NOMO-1 treated with DMSO at 0.1 percent for 48 hours (cell line): ENCODE results near the gene GAS1.

Source experiments
- DNase-seq: peaks from one replicate; lab custom pipeline; 2025; ENCODE audit not compliant: unreplicated experiment; lab: John Stamatoyannopoulos, UW

Gene GAS1

GRCh38 chr9:86926145-86926544 lies 21.2 kb downstream of the GAS1 start:
- no peak for DNase-seq

- DNase-seq, result no peak
These were observed 21.6 kb downstream of the GAS1 start for GRCh38 chr9:86925686-86926085.

- peak; percentile 10 for DNase-seq
These were observed 23.1 kb downstream of the GAS1 start for GRCh38 chr9:86924206-86924605.

GRCh38 chr9:86921151-86921923 lies 26.0 kb downstream of the GAS1 start:
- no peak for DNase-seq

- DNase-seq, result no peak
These were observed 28.8 kb downstream of the GAS1 start for GRCh38 chr9:86918556-86918955.

- DNase-seq, result no peak
These were observed 35.1 kb downstream of the GAS1 start for GRCh38 chr9:86912210-86912609.

- DNase-seq, result no peak
These were observed 37.9 kb downstream of the GAS1 start for GRCh38 chr9:86909388-86909787.

GRCh38 chr9:86908261-86908660 lies 39.0 kb downstream of the GAS1 start:
- DNase-seq, result no peak

- no peak for DNase-seq
These were observed 40.0 kb downstream of the GAS1 start for GRCh38 chr9:86907346-86907745.

GRCh38 chr9:86903734-86904085 lies 43.6 kb downstream of the GAS1 start:
- no peak for DNase-seq

GRCh38 chr9:86902991-86903733 lies 44.1 kb downstream of the GAS1 start:
- no peak for DNase-seq

- no peak for DNase-seq
These were observed 44.7 kb downstream of the GAS1 start for GRCh38 chr9:86902586-86902985.

- no peak for DNase-seq
These were observed 45.1 kb downstream of the GAS1 start for GRCh38 chr9:86902176-86902575.

- no peak for DNase-seq
These were observed 45.8 kb downstream of the GAS1 start for GRCh38 chr9:86901511-86901910.
